ENCODE results near the gene SLC29A2. TPM values are rescaled to one million over a fixed set of nuclear protein-coding genes. Genes with fewer than 3 reads are reported as not detected.

Gene SLC29A2, protein sequence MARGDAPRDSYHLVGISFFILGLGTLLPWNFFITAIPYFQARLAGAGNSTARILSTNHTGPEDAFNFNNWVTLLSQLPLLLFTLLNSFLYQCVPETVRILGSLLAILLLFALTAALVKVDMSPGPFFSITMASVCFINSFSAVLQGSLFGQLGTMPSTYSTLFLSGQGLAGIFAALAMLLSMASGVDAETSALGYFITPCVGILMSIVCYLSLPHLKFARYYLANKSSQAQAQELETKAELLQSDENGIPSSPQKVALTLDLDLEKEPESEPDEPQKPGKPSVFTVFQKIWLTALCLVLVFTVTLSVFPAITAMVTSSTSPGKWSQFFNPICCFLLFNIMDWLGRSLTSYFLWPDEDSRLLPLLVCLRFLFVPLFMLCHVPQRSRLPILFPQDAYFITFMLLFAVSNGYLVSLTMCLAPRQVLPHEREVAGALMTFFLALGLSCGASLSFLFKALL
- 1 to 10 TPM; 4.7 to 7.8 TPM for polyA plus RNA-seq

DNA sequence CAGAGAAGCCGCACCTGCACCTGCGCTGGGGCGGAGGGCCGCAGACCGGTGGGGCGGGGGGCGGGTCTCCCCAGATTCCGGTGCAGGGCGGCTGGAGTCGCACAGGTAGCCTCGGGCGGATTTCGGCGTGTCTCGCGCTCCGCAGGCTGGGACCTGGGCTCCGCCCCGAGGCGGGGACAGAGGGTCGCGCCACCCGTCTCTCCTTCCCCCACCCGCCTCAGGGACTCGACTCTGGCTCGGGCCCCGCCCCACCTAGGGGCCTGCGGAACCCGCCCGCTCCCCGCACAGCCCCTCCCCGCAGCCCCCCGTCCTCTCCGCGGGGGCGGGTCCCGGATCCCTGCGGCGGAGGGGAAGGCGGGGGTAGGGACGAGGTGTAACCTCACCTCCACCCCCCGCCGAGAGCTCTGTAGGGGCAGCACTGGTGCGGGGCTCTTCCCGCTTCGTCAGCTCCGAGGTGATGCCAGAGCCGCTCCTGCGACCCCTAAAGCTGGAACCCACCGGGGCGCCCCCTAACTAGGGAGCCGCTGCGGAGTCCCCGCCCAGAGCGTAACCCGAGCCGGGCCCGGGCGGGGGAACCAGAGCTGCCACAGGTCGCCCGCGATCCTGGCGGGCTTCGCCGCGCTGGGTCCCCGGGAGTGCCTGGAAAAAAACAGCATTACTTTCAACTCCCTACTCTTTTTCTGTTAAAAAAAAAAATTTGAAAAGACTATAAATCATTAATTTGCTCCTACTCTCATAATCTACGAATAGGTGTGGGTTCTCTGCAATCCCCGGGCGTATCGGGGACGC lies at the start of gene SLC29A2:
TSS of gene SLC29A2 (minus strand) at position 134 of the 789 bp plus-strand sequence. CDS start 169 bp downstream, outside the sequence.
- 0 to 1% methylated on average over 51 to 72 of the region's 72 CpGs for WGBS, 2 donors
- H3K27ac ChIP-seq (ENCODE audit: low read depth in 2 of 2, low read length in 1 of 2): peak within 1 kb of the TSS; percentile 70 to 81

DNA sequence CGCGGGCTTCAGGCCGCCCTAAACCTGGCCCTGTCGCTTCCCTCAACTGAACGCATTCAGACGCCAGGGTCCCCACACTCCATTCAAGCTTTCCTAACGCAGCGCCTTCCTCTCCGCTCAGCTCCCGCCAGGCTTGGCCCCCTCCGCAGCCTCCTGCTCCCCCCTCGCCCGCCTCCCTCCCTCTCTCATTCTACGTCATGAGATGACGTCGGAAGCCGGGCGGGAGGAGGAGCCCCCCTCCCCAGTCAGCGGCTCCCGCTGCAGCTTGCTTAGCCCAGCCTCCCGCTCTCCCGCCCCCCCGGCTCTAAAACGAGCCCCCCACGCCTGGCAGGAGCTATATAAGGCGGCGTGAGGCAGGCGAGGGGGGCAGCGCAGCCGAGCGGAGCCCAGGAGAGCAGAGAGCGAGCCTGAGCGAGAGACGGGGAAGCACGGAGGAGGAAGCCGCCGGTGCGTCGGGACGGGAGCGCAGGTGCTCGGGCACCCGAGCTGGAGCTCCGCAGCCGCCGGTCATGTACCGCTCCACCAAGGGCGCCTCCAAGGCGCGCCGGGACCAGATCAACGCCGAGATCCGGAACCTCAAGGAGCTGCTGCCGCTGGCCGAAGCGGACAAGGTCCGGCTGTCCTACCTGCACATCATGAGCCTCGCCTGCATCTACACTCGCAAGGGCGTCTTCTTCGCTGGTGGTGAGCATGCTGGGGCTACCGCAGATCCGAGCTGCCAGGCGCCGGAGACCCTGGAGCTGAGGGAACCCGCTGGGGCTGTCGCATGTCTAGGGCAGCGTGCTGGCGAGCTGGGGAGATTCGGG lies 49.3 kb upstream of the SLC29A2 start, which contains the start of gene NPAS4:
TSS of gene NPAS4 (plus strand) at position 365 of the 806 bp plus-strand sequence. CDS start at position 510, 145 bp downstream.
- no peaks in the 10 kb centered on the region for H3K27me3 ChIP-seq (ENCODE audit: control insufficient read depth in 1 of 2, insufficient read depth in 2 of 2, low read length in 2 of 2)
- 14 to 15% methylated on average over 66 to 71 of the region's 71 CpGs for WGBS, 2 donors
- H3K4me1 ChIP-seq (ENCODE audit: control insufficient read depth in 2 of 2, insufficient read depth in 2 of 2, low read length in 1 of 2): peaks cover 0 to 6% of the 10 kb centered on the region in 2 donors
- no peak within 1 kb of the TSS for H3K27ac ChIP-seq (ENCODE audit: low read depth in 2 of 2, low read length in 1 of 2)
- no peaks in the 10 kb centered on the region for H3K36me3 ChIP-seq (ENCODE audit: control insufficient read depth in 2 of 2, insufficient read depth in 2 of 2, low read length in 1 of 2)
- H3K9me3 ChIP-seq (ENCODE audit: control insufficient read depth in 2 of 2, insufficient read depth in 1 of 2, low read depth in 1 of 2, low read length in 1 of 2): no peaks in the 10 kb centered on the region
- H3K4me3 ChIP-seq (ENCODE audit: low read depth in 1 of 2, low read length in 2 of 2): no peak within 1 kb of the TSS

More for the DNA sequence above, at the start of gene SLC29A2:
- H3K27me3 ChIP-seq (ENCODE audit: control insufficient read depth in 1 of 2, insufficient read depth in 2 of 2, low read length in 2 of 2): no peaks in the 10 kb centered on the region
- no peaks in the 10 kb centered on the region for H3K9me3 ChIP-seq (ENCODE audit: control insufficient read depth in 2 of 2, insufficient read depth in 1 of 2, low read depth in 1 of 2, low read length in 1 of 2)
- H3K4me3 ChIP-seq (ENCODE audit: low read depth in 1 of 2, low read length in 2 of 2): peak within 1 kb of the TSS; percentile 69 to 82
- H3K4me1 ChIP-seq (ENCODE audit: control insufficient read depth in 2 of 2, insufficient read depth in 2 of 2, low read length in 1 of 2): peaks cover 0 to 4% of the 10 kb centered on the region in 2 donors
- H3K36me3 ChIP-seq (ENCODE audit: control insufficient read depth in 2 of 2, insufficient read depth in 2 of 2, low read length in 1 of 2): peaks cover 0 to 9% of the 10 kb centered on the region in 2 donors

DNA sequence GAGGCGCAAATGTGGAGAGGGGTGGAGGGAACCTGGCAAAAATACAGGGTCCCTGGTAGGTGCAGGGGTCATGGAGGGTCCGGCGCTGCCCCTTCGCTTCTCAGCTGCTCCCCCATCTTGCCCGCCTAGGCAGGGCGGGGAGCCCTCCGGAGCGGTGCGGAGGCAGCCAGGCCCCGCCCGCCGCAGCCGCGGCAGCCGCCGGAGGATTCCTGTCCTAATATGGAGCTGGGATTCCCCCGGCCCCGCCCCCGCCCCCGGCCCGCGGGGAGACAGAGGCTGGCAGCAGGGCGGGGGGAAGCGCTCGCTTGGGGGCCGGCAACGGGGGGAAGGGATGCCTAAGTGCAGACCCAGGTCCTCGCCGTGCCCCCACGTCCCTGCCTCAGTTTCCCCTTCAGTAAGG lies 48.3 kb upstream of the SLC29A2 start:
- no peaks in the 10 kb centered on the region for H3K36me3 ChIP-seq (ENCODE audit: control insufficient read depth in 2 of 2, insufficient read depth in 2 of 2, low read length in 1 of 2)
- no peaks in the 10 kb centered on the region for H3K9me3 ChIP-seq (ENCODE audit: control insufficient read depth in 2 of 2, insufficient read depth in 1 of 2, low read depth in 1 of 2, low read length in 1 of 2)
- 4 to 6% methylated on average over 13 to 30 of the region's 30 CpGs for WGBS, 2 donors
- no peak overlapping the region for H3K27ac ChIP-seq (ENCODE audit: low read depth in 2 of 2, low read length in 1 of 2)
- no peak overlapping the region for H3K4me3 ChIP-seq (ENCODE audit: low read depth in 1 of 2, low read length in 2 of 2)
- peaks cover 0 to 6% of the 10 kb centered on the region in 2 donors for H3K4me1 ChIP-seq (ENCODE audit: control insufficient read depth in 2 of 2, insufficient read depth in 2 of 2, low read length in 1 of 2)
- no peaks in the 10 kb centered on the region for H3K27me3 ChIP-seq (ENCODE audit: control insufficient read depth in 1 of 2, insufficient read depth in 2 of 2, low read length in 2 of 2)

DNA sequence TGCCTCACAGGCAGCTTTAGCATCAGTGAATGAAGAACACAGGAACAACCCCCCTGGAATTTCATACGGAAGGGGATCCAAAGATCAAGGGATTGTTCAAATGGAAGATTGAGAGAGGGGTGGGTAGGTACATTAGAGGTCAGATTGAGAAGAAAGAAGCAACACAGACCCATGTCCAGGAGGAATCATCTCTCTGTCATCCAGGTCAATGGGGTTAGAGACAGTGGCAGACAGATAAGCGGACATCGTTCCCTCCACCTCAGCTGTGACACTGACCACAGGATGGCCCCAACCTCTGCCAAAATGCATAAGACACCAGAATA lies 47.4 kb upstream of the SLC29A2 start:
- Histone ChIP-seq H3K4me3 (ENCODE audit: low read depth in 1 of 2, low read length in 2 of 2) (no peak overlapping the region), H3K4me1 (ENCODE audit: control insufficient read depth in 2 of 2, insufficient read depth in 2 of 2, low read length in 1 of 2) (peaks cover 0 to 6% of the 10 kb centered on the region in 2 donors), H3K9me3 (ENCODE audit: control insufficient read depth in 2 of 2, insufficient read depth in 1 of 2, low read depth in 1 of 2, low read length in 1 of 2) (no peaks in the 10 kb centered on the region), H3K27ac (ENCODE audit: low read depth in 2 of 2, low read length in 1 of 2) (no peak overlapping the region), H3K27me3 (ENCODE audit: control insufficient read depth in 1 of 2, insufficient read depth in 2 of 2, low read length in 2 of 2) (no peaks in the 10 kb centered on the region), H3K36me3 (ENCODE audit: control insufficient read depth in 2 of 2, insufficient read depth in 2 of 2, low read length in 1 of 2) (no peaks in the 10 kb centered on the region)
- WGBS, 2 donors: 50 to 61% methylated on average over 3 of the region's 3 CpGs

DNA sequence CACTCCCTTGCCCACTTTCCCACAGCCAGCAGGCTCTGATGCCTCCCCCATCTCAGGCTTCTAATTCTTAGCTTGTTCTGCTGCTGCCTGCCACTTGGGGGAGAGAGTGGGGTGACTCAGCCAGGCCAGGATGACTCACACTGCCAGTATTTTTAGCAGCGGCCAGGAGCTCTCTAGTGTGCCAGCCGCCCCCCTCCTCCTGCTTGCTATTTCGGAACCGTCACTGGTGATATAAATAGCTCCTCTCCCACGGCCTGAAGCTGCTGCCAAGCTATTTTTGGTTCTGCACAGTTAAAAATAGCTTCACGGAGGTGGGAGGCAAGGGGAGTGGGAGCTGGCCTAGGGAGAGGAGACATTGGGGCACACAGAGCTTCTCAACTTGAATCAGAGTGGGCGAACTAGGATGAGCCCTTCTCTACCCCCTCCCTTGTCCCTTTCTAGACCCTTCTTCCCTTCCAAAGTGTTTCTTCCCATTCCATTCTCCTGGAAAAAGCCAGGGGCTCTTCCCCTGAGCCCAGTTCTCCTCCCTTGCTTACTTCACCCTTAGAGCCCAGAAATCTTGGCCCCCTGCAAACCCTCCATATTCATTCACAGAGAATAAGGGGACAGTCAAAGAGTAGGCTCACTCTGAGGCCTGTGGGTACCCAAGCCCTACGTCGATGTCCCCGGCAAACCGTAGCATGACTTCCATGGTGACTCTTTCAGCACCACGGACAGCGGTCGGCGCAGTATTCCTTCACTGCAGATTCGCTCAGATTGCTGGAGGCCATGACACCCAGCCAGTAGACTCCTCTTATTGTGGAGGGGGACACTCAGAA lies 46.8 kb upstream of the SLC29A2 start:
- Histone ChIP-seq H3K36me3 (ENCODE audit: control insufficient read depth in 2 of 2, insufficient read depth in 2 of 2, low read length in 1 of 2) (no peaks in the 10 kb centered on the region), H3K27me3 (ENCODE audit: control insufficient read depth in 1 of 2, insufficient read depth in 2 of 2, low read length in 2 of 2) (no peaks in the 10 kb centered on the region), H3K4me1 (ENCODE audit: control insufficient read depth in 2 of 2, insufficient read depth in 2 of 2, low read length in 1 of 2) (peaks cover 0 to 6% of the 10 kb centered on the region in 2 donors), H3K27ac (ENCODE audit: low read depth in 2 of 2, low read length in 1 of 2) (peak overlapping the region in 1 of 2 donors; percentile 28), H3K4me3 (ENCODE audit: low read depth in 1 of 2, low read length in 2 of 2) (no peak overlapping the region), H3K9me3 (ENCODE audit: control insufficient read depth in 2 of 2, insufficient read depth in 1 of 2, low read depth in 1 of 2, low read length in 1 of 2) (no peaks in the 10 kb centered on the region)
- 9 to 10% methylated on average over 16 of the region's 16 CpGs for WGBS, 2 donors

DNA sequence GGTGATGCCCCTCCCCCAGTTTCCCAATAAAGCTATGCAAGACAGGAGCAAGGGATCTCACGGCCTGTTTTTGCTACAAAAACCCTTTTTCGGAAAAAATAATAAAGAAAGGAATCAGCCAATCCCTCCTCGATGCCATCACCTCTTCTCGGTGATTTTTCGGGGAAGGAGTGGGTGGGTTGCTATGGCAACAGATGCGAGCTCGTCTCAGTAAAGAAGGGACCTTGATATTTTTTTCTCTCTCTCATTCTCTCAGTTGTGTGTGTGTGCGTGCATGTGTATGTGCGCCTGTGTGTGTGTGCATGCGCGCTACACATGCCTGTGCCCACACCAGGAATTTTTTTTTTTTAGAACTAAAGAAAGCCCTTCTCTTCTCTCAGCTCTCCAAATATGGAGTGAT lies 45.4 kb upstream of the SLC29A2 start:
- no peaks in the 10 kb centered on the region for H3K27me3 ChIP-seq (ENCODE audit: control insufficient read depth in 1 of 2, insufficient read depth in 2 of 2, low read length in 2 of 2)
- 60 to 62% methylated on average over 11 of the region's 11 CpGs for WGBS, 2 donors
- no peaks in the 10 kb centered on the region for H3K9me3 ChIP-seq (ENCODE audit: control insufficient read depth in 2 of 2, insufficient read depth in 1 of 2, low read depth in 1 of 2, low read length in 1 of 2)
- no peaks in the 10 kb centered on the region for H3K36me3 ChIP-seq (ENCODE audit: control insufficient read depth in 2 of 2, insufficient read depth in 2 of 2, low read length in 1 of 2)
- peaks cover 0 to 6% of the 10 kb centered on the region in 2 donors for H3K4me1 ChIP-seq (ENCODE audit: control insufficient read depth in 2 of 2, insufficient read depth in 2 of 2, low read length in 1 of 2)
- no peak overlapping the region for H3K27ac ChIP-seq (ENCODE audit: low read depth in 2 of 2, low read length in 1 of 2)
- H3K4me3 ChIP-seq (ENCODE audit: low read depth in 1 of 2, low read length in 2 of 2): no peak overlapping the region

DNA sequence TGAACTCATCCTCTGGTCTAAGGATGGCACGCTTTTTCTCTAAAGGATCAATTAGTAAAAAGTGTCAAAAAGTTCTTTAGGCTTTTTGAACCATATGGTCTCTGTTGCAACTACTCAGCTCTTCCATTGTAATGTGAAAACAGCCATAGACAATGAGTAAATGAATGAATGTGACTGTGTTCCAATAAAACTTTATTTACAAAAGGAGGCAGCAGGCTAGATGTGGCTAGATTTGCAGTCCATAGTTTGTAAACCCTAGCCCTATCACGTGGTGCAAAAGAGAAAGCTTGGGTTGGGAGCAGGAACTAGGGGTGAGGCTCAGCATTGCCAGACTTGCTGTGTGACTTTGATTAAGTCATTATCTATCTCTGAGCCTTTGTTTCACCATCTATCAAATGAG lies 43.9 kb upstream of the SLC29A2 start:
- H3K4me3 ChIP-seq (ENCODE audit: low read depth in 1 of 2, low read length in 2 of 2): no peak overlapping the region
- H3K4me1 ChIP-seq (ENCODE audit: control insufficient read depth in 2 of 2, insufficient read depth in 2 of 2, low read length in 1 of 2): peaks cover 0 to 8% of the 10 kb centered on the region in 2 donors
- WGBS, 2 donors: 48 to 54% methylated on average over 2 of the region's 2 CpGs
- no peaks in the 10 kb centered on the region for H3K36me3 ChIP-seq (ENCODE audit: control insufficient read depth in 2 of 2, insufficient read depth in 2 of 2, low read length in 1 of 2)
- H3K27me3 ChIP-seq (ENCODE audit: control insufficient read depth in 1 of 2, insufficient read depth in 2 of 2, low read length in 2 of 2): no peaks in the 10 kb centered on the region
- H3K27ac ChIP-seq (ENCODE audit: low read depth in 2 of 2, low read length in 1 of 2): no peak overlapping the region
- no peaks in the 10 kb centered on the region for H3K9me3 ChIP-seq (ENCODE audit: control insufficient read depth in 2 of 2, insufficient read depth in 1 of 2, low read depth in 1 of 2, low read length in 1 of 2)

DNA sequence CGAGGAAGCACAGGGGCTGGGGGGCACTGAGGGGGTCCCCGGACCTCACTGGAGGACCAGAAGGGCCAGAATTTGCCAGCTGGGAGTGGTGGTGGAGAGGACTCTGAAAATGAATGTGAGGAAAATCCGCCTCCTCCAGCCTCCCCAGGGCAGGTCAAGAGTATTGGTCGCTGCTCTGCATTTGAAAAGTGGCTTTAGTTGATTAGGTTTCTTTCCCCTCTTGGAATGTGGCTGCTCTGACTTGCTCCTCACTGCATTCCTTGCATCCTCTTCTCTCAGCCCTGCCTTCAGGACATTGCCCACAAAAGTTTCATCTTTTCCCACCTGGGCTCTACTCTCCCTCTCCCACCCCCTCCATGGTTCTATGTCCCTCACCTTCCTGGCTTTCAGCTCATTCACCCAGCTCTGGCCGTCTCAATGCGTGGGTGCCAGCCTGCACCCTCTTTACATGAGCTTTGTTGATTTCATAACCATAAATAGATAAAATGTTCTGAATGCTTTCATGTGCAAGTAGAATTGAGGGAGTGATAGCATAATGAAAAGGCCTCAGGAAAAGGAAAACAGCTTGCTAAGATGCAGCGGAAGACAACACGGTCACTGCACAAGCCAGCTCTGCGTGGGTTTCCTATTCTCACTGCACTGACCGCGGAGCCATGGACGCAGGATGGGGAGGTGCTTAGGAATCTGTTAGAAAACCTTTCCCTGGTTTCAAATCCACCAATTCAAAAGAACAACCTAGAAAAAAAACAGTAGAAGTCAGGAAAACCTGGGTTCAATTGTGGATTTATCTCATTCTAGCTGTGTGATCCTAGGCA lies 42.8 kb upstream of the SLC29A2 start:
- Histone ChIP-seq H3K4me3 (ENCODE audit: low read depth in 1 of 2, low read length in 2 of 2) (no peak overlapping the region), H3K4me1 (ENCODE audit: control insufficient read depth in 2 of 2, insufficient read depth in 2 of 2, low read length in 1 of 2) (peaks cover 2 to 10% of the 10 kb centered on the region in 2 donors), H3K27me3 (ENCODE audit: control insufficient read depth in 1 of 2, insufficient read depth in 2 of 2, low read length in 2 of 2) (no peaks in the 10 kb centered on the region), H3K27ac (ENCODE audit: low read depth in 2 of 2, low read length in 1 of 2) (no peak overlapping the region), H3K36me3 (ENCODE audit: control insufficient read depth in 2 of 2, insufficient read depth in 2 of 2, low read length in 1 of 2) (no peaks in the 10 kb centered on the region), H3K9me3 (ENCODE audit: control insufficient read depth in 2 of 2, insufficient read depth in 1 of 2, low read depth in 1 of 2, low read length in 1 of 2) (no peaks in the 10 kb centered on the region)
- WGBS, 2 donors: 54 to 62% methylated on average over 12 of the region's 12 CpGs

Measured in esophagus (tissue), 2 donors.